Activated CD4-positive, CD25-positive, alpha-beta regulatory T cell treated with anti-CD3 and anti-CD28 coated beads, Interleukin-2, amount 50 U/mL, for 16 hours (primary cell): ENCODE results near the gene GPR45.
A peak's percentile ranks its signal among the peaks of the same experiment; 100 is the strongest.
"Not testable (repeated sequence)": the region's sequence is repeated elsewhere in the genome, so short reads cannot be mapped to it uniquely, and the experiment has no call there.

Experiments used
- DNase-seq: peaks from one replicate; pipeline ENCODE4 v3.0.0-alpha.2; 2020; ENCODE audit warnings: low read depth, low spot score

GPR45 gene

GRCh38 chr2:105241443-105241842 lies at the start of gene GPR45:
TSS of gene GPR45 (plus strand) at chr2:105241743. CDS start at chr2:105241859, 116 bp downstream.
- DNase-seq, result no peak

DNA sequence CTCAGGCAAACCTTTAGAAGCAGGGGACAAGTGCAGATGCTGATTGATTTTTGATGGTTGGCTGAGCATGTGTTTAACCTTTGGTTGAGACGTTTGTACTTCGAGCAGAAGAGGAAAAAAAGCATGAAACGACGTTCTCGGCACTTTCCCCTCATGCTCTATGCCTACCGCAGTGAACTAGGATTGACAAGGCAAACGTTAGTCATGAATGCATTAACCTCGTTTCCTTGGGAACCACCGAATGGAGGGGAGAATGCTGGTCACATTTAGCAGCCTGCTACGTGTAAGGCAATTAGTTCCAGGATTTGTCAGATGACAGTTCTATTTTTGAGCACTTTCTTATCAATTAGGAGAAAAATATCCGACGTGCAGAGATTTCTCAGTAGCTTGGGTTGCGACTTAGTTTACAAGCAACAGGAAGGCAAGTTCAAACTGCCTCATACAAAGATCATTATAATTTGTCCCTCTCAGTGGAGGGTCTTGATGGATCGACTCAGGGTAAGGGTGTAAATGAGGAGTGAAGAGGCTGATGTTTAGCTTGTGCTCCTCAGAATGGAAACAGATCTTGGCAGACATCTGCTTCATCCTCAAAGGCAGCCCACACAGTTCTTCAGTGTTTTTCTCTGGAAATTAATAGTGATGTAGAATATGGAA lies 47.4 kb upstream of the GPR45 start:
- DNase-seq, result no peak

DNA sequence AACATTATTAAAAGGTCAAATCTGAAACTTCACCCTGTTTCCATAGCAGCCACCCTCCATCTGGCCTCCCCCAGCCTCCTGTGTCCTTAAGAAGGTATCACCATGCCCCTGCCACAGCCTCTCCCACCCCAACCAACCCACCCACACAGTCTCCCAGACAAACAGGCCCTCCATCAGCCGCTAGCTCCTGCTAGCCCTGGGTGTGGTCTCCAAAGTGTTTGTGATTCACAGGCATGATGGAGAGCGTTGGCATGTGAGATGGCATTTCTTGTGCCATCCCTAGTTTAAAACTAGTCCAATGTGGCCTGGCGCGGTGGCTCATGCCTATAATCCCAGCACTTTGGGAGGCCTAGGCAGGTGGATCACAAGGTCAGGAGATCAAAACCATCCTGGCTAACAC lies 44.9 kb upstream of the GPR45 start:
- no peak for DNase-seq

DNA sequence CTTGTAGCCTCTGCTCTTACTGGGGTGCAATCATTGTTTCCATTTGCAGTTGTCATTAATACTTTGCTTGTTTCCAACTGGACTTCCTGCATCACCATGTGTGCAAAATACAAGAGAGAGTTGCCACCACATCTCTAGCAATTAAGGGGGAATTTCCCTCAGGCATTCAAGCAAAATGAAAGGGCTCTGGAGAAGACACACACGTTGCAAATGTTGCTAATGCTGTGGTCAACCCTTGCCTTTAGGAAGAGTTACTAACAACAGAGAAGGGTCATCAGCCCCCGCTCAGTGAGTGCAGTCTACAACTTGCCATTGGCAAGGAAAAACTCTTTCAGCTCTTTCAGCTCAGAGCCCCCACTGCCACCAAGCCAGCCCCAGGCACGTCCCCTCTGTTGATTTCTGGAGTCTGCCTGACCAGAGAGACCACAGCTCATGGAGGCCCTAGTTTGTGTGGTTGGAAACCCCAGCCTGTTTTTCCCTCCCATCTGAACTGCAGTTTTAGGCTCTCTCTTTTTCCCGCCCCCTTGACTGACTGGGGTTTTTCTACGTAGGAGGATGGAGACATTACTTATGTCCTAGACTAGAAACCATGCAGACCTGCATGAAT lies 25.9 kb upstream of the GPR45 start:
- no peak for DNase-seq

DNA sequence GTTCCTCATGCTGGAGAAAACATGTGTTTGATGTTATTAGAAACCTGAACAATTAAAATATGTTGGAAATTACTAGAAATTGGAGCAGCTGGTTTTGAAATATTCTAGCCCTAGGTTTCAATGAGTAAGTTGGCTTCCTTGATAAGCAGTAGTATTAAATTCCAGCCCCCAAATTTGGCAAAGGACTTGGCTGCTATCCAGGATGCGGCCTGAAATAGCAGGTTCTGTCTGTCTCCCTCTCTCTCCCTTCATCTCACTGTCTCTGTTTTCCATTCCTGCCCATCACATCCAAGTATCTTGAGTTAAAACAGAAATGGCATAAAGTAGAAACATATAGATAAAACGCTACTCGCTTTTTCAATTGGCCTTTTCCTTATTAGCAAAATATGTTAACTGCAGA lies 20.9 kb upstream of the GPR45 start:
- no peak for DNase-seq

DNA sequence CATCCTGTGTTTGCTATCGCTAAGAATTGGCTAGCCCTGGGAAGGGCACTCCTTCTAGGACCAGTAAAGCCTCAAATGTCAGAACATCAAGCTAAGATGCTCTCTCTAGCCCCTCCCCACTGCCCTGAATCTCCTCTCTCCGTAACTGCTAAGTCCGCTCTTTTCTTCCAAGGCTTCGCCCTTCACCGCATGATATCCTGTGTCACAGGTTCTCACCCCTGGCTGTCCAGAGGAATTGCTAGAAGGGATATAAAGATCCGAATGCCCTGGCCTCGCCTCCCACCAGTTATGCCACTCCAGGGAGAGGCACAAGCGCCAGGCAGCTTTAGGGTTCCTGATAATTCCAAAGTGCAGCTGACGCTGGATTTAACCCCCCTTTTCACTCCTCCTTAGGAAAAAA lies 17.1 kb upstream of the GPR45 start:
- DNase-seq, result no peak

GRCh38 chr2:105231232-105231619 lies 10.3 kb upstream of the GPR45 start:
- DNase-seq, result no peak

GRCh38 chr2:105235388-105236059 lies 6.0 kb upstream of the GPR45 start:
- DNase-seq, result peak; percentile 27

GRCh38 chr2:105236060-105236424 lies 5.5 kb upstream of the GPR45 start:
- DNase-seq, result no peak

- DNase-seq, result no peak
Measured at GRCh38 chr2:105237045-105237765, 4.3 kb upstream of the GPR45 start.

GRCh38 chr2:105238664-105239240 lies 2.8 kb upstream of the GPR45 start:
- DNase-seq, result no peak

GRCh38 chr2:105239924-105240323 lies 1.6 kb upstream of the GPR45 start:
- DNase-seq, result no peak

DNA sequence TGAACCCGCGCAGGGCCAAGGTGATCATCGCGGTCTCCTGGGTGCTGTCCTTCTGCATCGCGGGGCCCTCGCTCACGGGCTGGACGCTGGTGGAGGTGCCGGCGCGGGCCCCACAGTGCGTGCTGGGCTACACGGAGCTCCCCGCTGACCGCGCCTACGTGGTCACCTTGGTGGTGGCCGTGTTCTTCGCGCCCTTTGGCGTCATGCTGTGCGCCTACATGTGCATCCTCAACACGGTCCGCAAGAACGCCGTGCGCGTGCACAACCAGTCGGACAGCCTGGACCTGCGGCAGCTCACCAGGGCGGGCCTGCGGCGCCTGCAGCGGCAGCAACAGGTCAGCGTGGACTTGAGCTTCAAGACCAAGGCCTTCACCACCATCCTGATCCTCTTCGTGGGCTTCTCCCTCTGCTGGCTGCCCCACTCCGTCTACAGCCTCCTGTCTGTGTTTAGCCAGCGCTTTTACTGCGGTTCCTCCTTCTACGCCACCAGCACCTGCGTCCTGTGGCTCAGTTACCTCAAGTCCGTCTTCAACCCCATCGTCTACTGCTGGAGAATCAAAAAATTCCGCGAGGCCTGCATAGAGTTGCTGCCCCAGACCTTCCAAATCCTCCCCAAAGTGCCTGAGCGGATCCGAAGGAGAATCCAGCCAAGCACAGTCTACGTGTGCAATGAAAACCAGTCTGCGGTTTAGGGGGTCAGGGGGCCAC lies 897 bp downstream of the GPR45 start:
- no peak for DNase-seq

DNA sequence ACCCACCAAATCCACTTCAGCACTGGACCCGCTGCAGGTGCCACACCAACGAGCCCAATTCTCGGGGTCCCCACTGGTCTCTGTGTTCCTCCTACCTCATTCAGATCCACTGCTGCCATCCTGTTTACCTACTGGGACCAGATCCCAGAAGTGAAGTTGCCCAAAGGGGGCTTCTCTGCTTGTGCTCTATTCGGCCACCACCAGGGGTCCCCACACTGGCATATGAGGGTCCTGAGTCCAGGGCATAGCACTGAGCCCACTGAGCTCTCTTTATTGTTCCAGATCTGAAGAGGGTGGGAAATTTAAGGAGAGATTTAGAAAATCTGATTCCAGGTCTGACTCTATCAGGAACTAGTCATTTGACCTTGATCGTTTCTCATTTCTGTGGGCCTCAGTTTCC lies 2.4 kb downstream of the GPR45 start:
- no peak for DNase-seq

GRCh38 chr2:105244451-105244850 lies 2.9 kb downstream of the GPR45 start:
- DNase-seq, result no peak

GRCh38 chr2:105248316-105249070 lies 7.0 kb downstream of the GPR45 start:
- no peak for DNase-seq

DNA sequence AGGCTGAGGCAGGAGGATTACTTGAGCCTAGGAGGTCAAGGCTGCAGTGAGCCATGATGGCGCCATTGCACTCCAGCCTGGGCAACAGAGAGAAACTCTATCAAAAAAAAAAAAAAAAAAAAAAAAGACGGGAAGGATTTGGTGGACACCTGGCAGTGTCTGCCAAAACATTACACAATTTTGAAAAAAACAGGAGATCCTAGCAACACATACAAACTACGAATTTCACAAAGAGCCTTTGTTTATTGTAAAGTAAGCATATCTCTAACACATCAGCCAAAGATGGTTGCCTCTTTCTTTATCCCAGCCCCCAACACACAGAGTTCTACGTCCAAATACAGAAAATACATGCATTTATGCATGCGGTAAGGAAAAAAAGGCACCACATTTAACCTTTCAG lies 7.6 kb downstream of the GPR45 start:
- DNase-seq, result no peak

- no peak for DNase-seq
Measured at GRCh38 chr2:105249891-105250290, 8.3 kb downstream of the GPR45 start.

GRCh38 chr2:105251016-105251648 lies 9.6 kb downstream of the GPR45 start:
- not testable (repeated sequence) for DNase-seq

GRCh38 chr2:105252271-105252670 lies 10.7 kb downstream of the GPR45 start:
- DNase-seq, result no peak
